Activated CD8-positive, alpha-beta T cell treated with anti-CD3 and anti-CD28 coated beads for 36 hours (primary cell): ENCODE measurements around the gene RNU6-9. TPM values are rescaled to one million over a fixed set of nuclear protein-coding genes. Genes with fewer than 3 reads are reported as not detected.

Experiments used
- ATAC-seq: fragments of 200-7000 bp; cut with Tn5 transposase; one replicate; pipeline ENCODE4 v1.10.0; 2021; ENCODE audit warnings: mild to moderate bottlenecking, moderate library complexity
- CTCF ChIA-PET: fragments of 350-600 bp; sonication (Branson Sonifier 250); formaldehyde crosslinking; loops from one replicate; lab custom pipeline; 2021; ENCODE audit warnings: antibody characterized with exemption; lab: Charles Lee
- POLR2A ChIA-PET: fragments of 350-600 bp; sonication (Branson Sonifier 250); formaldehyde crosslinking; loops from one replicate; lab custom pipeline; 2021; ENCODE audit warnings: antibody characterized with exemption; lab: Charles Lee
- DNase-seq: peaks from one replicate; pipeline ENCODE4 v3.0.0-alpha.2; 2020
- H3K27ac Mint-ChIP-seq: one replicate; pipeline ENCODE4 v1.8.0; 2021; ENCODE audit warnings: mild to moderate bottlenecking, mixed read lengths
- H3K27me3 Mint-ChIP-seq: one replicate; pipeline ENCODE4 v1.8.0; 2021; ENCODE audit warnings: mixed read lengths
- H3K36me3 Mint-ChIP-seq: one replicate; pipeline ENCODE4 v1.8.0; 2021; ENCODE audit warnings: low read depth, mixed read lengths
- H3K4me1 Mint-ChIP-seq: one replicate; pipeline ENCODE4 v1.8.0; 2021; ENCODE audit warnings: low read depth, mixed read lengths
- H3K4me3 Mint-ChIP-seq: one replicate; pipeline ENCODE4 v1.8.0; 2021; ENCODE audit warnings: mild to moderate bottlenecking, moderate library complexity, mixed read lengths
- H3K9me3 Mint-ChIP-seq: one replicate; pipeline ENCODE4 v1.8.0; 2021; ENCODE audit warnings: mixed read lengths
- intact Hi-C: fragments of 100-400 bp; cut with micrococcal nuclease; formaldehyde crosslinking; loops from one replicate; pipeline ENCODE4 v1.10.0; 2022
- total RNA-seq, 2 experiments: library from RNA; stranded (reverse); gene quantifications; one replicate each; pipeline ENCODE4 v1.2.3, GENCODE V29; 2021
- TF ChIP-seq, protein P1 (sequence below): fragments of 200-600 bp; IDR thresholded peaks from one replicate; pipeline ENCODE4 v1.8.0; 2022; ENCODE audit warnings: antibody characterized with exemption, mild to moderate bottlenecking

RNU6-9 gene
- total RNA-seq, 2 experiments from 2014 or later, result not detected

DNA sequence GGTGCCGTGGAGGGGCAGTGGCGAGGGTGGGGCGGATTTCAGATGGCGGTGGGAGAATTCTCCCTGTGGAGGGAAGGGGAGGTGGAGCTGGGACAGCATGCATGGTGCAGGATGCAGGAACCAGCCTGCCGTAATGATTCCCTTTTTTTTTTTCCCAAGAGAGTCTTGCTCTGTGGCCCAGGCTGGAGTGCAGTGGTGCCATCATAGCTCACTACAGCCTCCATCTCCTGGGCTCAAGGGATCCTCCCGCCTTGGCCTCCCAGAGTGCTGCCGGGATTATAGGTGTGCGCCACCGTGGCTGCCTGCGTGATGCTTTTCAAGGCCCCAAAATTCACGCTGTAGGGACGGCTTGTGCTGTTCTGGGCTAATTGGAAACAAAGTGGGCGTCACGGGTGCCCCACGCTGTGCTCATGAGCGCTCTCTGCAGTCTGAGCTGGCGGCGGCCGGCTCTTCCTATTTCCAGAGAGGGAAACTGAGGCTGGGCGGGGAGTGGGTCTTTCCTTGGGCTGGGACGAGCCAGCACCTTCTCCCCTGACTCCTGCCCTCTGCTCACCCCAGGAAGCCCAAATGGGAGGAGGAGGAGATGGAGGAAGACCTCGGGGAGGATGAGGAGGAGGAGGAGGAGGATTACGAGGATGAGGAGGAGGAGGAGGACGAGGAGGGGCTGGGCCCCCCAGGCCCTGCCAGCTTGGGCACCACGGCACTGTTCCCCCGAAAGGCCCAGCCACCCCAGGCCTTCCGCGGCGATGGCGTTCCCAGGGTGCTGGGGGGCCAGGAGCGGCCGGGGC lies 38.8 kb downstream of the RNU6-9 start:
- no peaks in the 10 kb centered on the region for H3K9me3 Mint-ChIP-seq
- CTCF ChIA-PET, result interaction anchor here (0.9 to 1.4 kb wide), 3 partner anchors 11 to 69 kb away, joined by 3 to 4 read pairs (median 3); partner anchors contain the start of gene WDR18
- ATAC-seq (no peak), DNase-seq (no peak)
- POLR2A ChIA-PET, result interaction anchor here (0.6 to 1.5 kb wide), 4 partner anchors 7 to 509 kb away, joined by 3 to 8 read pairs (median 3); no protein-coding TSS in a partner anchor
- no peak overlapping the region for H3K27ac Mint-ChIP-seq
- no peak overlapping the region for H3K4me3 Mint-ChIP-seq
- intact Hi-C loops, result no loop called here
- H3K27me3 Mint-ChIP-seq, result no peaks in the 10 kb centered on the region
- TF ChIP-seq, protein P1, sequence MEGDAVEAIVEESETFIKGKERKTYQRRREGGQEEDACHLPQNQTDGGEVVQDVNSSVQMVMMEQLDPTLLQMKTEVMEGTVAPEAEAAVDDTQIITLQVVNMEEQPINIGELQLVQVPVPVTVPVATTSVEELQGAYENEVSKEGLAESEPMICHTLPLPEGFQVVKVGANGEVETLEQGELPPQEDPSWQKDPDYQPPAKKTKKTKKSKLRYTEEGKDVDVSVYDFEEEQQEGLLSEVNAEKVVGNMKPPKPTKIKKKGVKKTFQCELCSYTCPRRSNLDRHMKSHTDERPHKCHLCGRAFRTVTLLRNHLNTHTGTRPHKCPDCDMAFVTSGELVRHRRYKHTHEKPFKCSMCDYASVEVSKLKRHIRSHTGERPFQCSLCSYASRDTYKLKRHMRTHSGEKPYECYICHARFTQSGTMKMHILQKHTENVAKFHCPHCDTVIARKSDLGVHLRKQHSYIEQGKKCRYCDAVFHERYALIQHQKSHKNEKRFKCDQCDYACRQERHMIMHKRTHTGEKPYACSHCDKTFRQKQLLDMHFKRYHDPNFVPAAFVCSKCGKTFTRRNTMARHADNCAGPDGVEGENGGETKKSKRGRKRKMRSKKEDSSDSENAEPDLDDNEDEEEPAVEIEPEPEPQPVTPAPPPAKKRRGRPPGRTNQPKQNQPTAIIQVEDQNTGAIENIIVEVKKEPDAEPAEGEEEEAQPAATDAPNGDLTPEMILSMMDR, result no peak
- no peaks in the 10 kb centered on the region for H3K36me3 Mint-ChIP-seq
- peaks cover 17% of the 10 kb centered on the region for H3K4me1 Mint-ChIP-seq

GRCh38 chr19:932648-933552 lies 39.6 kb downstream of the RNU6-9 start:
- intact Hi-C loops, result no loop called here
- TF ChIP-seq, protein P1, result no peak
- ChIA-PET CTCF (interaction anchor here (0.9 to 1.4 kb wide), 4 partner anchors 12 to 260 kb away, joined by 3 to 4 read pairs (median 4); partner anchors contain the start of gene WDR18), POLR2A (interaction anchor here (0.6 to 1.5 kb wide), 5 partner anchors 8 to 508 kb away, joined by 3 to 8 read pairs (median 3); partner anchors contain the start of gene WDR18)
- Mint-ChIP-seq H3K36me3 (peaks cover 3% of the 10 kb centered on the region), H3K27me3 (peaks cover 1% of the 10 kb centered on the region), H3K4me1 (peaks cover 22% of the 10 kb centered on the region), H3K9me3 (peaks cover 3% of the 10 kb centered on the region), H3K27ac (peak overlapping the region; percentile 34), H3K4me3 (peak overlapping the region; percentile 36)
- ATAC-seq, result peak; percentile 62
- DNase-seq, result peak; percentile 63

GRCh38 chr19:933553-933882 lies 40.2 kb downstream of the RNU6-9 start:
- peaks cover 3% of the 10 kb centered on the region for H3K36me3 Mint-ChIP-seq
- POLR2A ChIA-PET, result interaction anchor here (1.2 to 1.5 kb wide), 3 partner anchors 9 to 51 kb away, joined by 3 to 8 read pairs (median 6); partner anchors contain the start of gene WDR18
- H3K4me1 Mint-ChIP-seq, result peaks cover 27% of the 10 kb centered on the region
- H3K27me3 Mint-ChIP-seq, result peaks cover 1% of the 10 kb centered on the region
- CTCF ChIA-PET, result interaction anchor here (1.0 kb wide), 1 partner anchor 261 kb away, joined by 4 read pairs; no protein-coding TSS in a partner anchor
- DNase-seq, result no peak
- TF ChIP-seq, protein P1, result no peak
- H3K9me3 Mint-ChIP-seq, result peaks cover 3% of the 10 kb centered on the region
- intact Hi-C loops, result no loop called here
- no peak for ATAC-seq
- no peak overlapping the region for H3K27ac Mint-ChIP-seq
- no peak overlapping the region for H3K4me3 Mint-ChIP-seq

DNA sequence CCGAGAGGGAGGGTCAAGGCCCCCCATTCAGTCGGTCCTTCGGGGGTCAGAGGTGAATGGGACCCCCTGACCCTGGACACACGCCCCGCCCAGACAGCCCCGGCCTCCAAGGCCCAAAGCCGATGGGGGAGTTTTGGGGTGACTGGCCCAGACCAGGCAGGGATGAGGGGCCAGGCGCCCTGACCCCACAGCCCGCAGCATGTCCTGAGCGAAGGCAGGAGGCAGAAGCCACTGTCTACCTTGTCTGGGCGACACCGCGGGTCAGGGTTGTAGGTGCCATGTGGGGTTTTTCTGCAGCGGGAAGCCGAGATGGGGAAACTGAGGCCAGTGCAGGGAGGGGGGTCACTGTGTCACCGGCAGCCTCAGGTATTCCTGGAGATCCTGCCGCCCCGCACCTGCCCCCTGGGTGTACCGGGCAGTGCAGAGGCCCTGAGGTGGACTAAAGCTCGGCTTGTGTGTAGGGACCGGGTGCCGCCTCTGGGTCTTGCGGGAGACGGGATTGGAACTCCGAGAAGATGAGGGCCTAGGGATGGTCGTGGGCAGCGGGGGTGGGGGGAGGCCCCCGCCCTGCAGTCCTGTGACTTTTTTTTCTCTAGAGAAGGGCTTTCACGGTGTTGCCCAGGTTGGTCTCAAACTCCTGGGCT lies 41.0 kb downstream of the RNU6-9 start:
- H3K27me3 Mint-ChIP-seq, result peaks cover 1% of the 10 kb centered on the region
- ChIA-PET CTCF (interaction anchor here (1.0 kb wide), 1 partner anchor 262 kb away, joined by 4 read pairs; no protein-coding TSS in a partner anchor), POLR2A (no interaction called here)
- H3K27ac Mint-ChIP-seq, result no peak overlapping the region
- intact Hi-C loops, result no loop called here
- TF ChIP-seq, protein P1, result no peak
- peaks cover 28% of the 10 kb centered on the region for H3K4me1 Mint-ChIP-seq
- ATAC-seq (no peak), DNase-seq (no peak)
- H3K9me3 Mint-ChIP-seq, result peaks cover 3% of the 10 kb centered on the region
- H3K4me3 Mint-ChIP-seq, result no peak overlapping the region
- H3K36me3 Mint-ChIP-seq, result peaks cover 3% of the 10 kb centered on the region
